Gastroesophageal sphincter (tissue), 3 donors: ENCODE data around the gene ANO7.

Experiments used
- EP300 ChIP-seq: sonication (generic); formaldehyde crosslinking; IDR thresholded peaks from one replicate; pipeline ENCODE4 v1.6.1; 2017; ENCODE audit warnings: antibody characterized with exemption, mild to moderate bottlenecking
- POLR2A ChIP-seq, 2 donors: fragments of 450-650 bp; IDR thresholded peaks; one replicate each; pipeline ENCODE4 v1.6.1; 2017; ENCODE audit warnings: antibody characterized with exemption in 2 of 2, mild to moderate bottlenecking in 2 of 2, moderate library complexity in 1 of 2
- TF ChIP-seq, protein P1 (sequence below), 4 experiments: fragments of 200-600 bp in 2 of 4; fragments of 450-650 bp in 2 of 4; sonication (generic) in 1 of 4; IDR thresholded peaks; one replicate each; pipeline ENCODE4 v1.5.1; 2017 to 2019; ENCODE audit warnings: antibody characterized with exemption in 4 of 4, mild to moderate bottlenecking in 2 of 4, moderate library complexity in 2 of 4

- TF ChIP-seq, protein P1, sequence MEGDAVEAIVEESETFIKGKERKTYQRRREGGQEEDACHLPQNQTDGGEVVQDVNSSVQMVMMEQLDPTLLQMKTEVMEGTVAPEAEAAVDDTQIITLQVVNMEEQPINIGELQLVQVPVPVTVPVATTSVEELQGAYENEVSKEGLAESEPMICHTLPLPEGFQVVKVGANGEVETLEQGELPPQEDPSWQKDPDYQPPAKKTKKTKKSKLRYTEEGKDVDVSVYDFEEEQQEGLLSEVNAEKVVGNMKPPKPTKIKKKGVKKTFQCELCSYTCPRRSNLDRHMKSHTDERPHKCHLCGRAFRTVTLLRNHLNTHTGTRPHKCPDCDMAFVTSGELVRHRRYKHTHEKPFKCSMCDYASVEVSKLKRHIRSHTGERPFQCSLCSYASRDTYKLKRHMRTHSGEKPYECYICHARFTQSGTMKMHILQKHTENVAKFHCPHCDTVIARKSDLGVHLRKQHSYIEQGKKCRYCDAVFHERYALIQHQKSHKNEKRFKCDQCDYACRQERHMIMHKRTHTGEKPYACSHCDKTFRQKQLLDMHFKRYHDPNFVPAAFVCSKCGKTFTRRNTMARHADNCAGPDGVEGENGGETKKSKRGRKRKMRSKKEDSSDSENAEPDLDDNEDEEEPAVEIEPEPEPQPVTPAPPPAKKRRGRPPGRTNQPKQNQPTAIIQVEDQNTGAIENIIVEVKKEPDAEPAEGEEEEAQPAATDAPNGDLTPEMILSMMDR (IDR thresholded peaks at IDR 0.05): no peak
- TF ChIP-seq EP300 (no peak), POLR2A (IDR thresholded peaks at IDR 0.05) (no peak)
Measured at GRCh38 chr2:241187101-241187917, 1.2 kb upstream of the ANO7 start.
